Heart left ventricle (tissue), 13 donors: Measurements from ENCODE around the gene FXYD3.

Experiments
- CTCF ChIP-seq, 12 donors: fragments of 200-600 bp; sonication (generic) in 4 of 12; IDR thresholded peaks; one replicate each; pipeline versions ENCODE4 v1.5.0 to v1.8.0; 2018 to 2022; ENCODE audit warnings: antibody characterized with exemption in 12 of 12, mild to moderate bottlenecking in 5 of 12
- POLR2A ChIP-seq, 2 donors: fragments of 450-650 bp; IDR thresholded peaks; one replicate each; pipeline ENCODE4 v1.6.1; 2017; ENCODE audit warnings: antibody characterized with exemption in 2 of 2, mild to moderate bottlenecking in 2 of 2, moderate library complexity in 2 of 2
- donor health status: ischemic (EF 13 %, LVEDD 7.1; RV severe dilation, severe dysfunction).
- donor health status: DM: no; HTN: yes; CAD: no.
- donor health status: DM: no; HTN: no; CAD: no.
- donor health status: ischemic (EF 25% LVEDD 6.9; RV normal size, moderate dysfunction).
- donor health status: ischemic (EF 25% LVEDD 5.7; RV mildly dilated, moderate dysfunction).
- donor health status: ischemic (EF 35%, LVEDD 5.7; RV mildly dilated, moderate dysfunction).
- donor health status: nonischemic (EF 11% LVEDD 7.7; RV severe dilation, severe dysfunction).
- donor health status: DM: yes; HTN: yes; CAD: no.
- donor health status: PGD.
- donor health status: ischemic (EF 29% LVEDD 5.4; RV normal size, mild dysfunction).
- donor health status: nonischemic (EF 23%, LVEDD 6.1; RV moderate dilation, normal function).

GRCh38 chr19:35144259-35144599, 28.6 kb downstream of the FXYD3 start:
- TF ChIP-seq CTCF (IDR thresholded peaks at IDR 0.05) (no peak), POLR2A (IDR thresholded peaks at IDR 0.05) (no peak)
